Osteoblast (primary cell): ENCODE results near the gene FAM234A. TPM values are rescaled to one million over a fixed set of nuclear protein-coding genes. Genes with fewer than 3 reads are reported as not detected.

Experiments used
- DNase-seq: peaks from one replicate; pipeline ENCODE4 v3.0.0; 2011; ENCODE audit warnings: low spot score, mixed read lengths; ENCODE audit not compliant: insufficient read length; ENCODE audit errors: missing footprints
- H2AFZ ChIP-seq: 2 replicates; pipeline ENCODE4 v1.6.0; 2011; ENCODE audit warnings: mild to moderate bottlenecking, low read length
- H3K27ac ChIP-seq: 2 replicates; pipeline ENCODE4 v1.5.1; 2011; ENCODE audit warnings: mild to moderate bottlenecking, low read depth, low read length, moderate library complexity
- H3K27me3 ChIP-seq: 2 replicates; pipeline ENCODE4 v1.6.0; 2012; ENCODE audit warnings: mild to moderate bottlenecking, control low read depth, inconsistent platforms, low read length, moderate library complexity; ENCODE audit not compliant: insufficient read depth
- H3K36me3 ChIP-seq: 2 replicates; pipeline ENCODE4 v1.5.1; 2011; ENCODE audit warnings: mild to moderate bottlenecking, low read length, control low read depth, moderate library complexity; ENCODE audit not compliant: insufficient read depth
- H3K4me1 ChIP-seq: 2 replicates; pipeline ENCODE4 v1.5.1; 2011; ENCODE audit warnings: mild to moderate bottlenecking, low read length, control low read depth, moderate library complexity; ENCODE audit not compliant: insufficient read depth
- H3K4me2 ChIP-seq: 2 replicates; pipeline ENCODE4 v1.6.0; 2011; ENCODE audit warnings: mild to moderate bottlenecking, low read length; ENCODE audit not compliant: insufficient read depth
- H3K4me3 ChIP-seq: fragments of 200-600 bp; sonication (generic); 3 replicates; pipeline ENCODE4 v1.5.1; 2012; ENCODE audit warnings: mild to moderate bottlenecking, low read length, inconsistent platforms; ENCODE audit not compliant: insufficient read depth
- H3K79me2 ChIP-seq: 2 replicates; pipeline ENCODE4 v1.6.0; 2012; ENCODE audit warnings: mild to moderate bottlenecking, low read length, control low read depth, inconsistent platforms; ENCODE audit not compliant: insufficient read depth
- H3K9me3 ChIP-seq: 2 replicates; pipeline ENCODE4 v1.5.1; 2011; ENCODE audit warnings: low read depth, low read length, control low read depth
- H4K20me1 ChIP-seq: 2 replicates; pipeline ENCODE4 v1.6.0; 2012; ENCODE audit warnings: mild to moderate bottlenecking, low read length, control low read depth; ENCODE audit not compliant: insufficient read depth
- CTCF ChIP-seq: IDR thresholded peaks from 2 replicates; pipeline ENCODE4 v1.5.1; 2011; ENCODE audit warnings: mild to moderate bottlenecking, low read depth, low read length, moderate library complexity; ENCODE audit errors: extremely low read depth
- total RNA-seq: library from RNA; depleted of rRNA; stranded (reverse); fragments of >200 nt; gene quantifications from 2 replicates; pipeline ENCODE4 v1.2.3, GENCODE V29; 2012

FAM234A gene
- total RNA-seq, 1 donor, result 113 TPM

GRCh38 chr16:259226-259625, 24.6 kb downstream of the FAM234A start:
- peaks cover 14% of the 10 kb centered on the region for H3K36me3 ChIP-seq

GRCh38 chr16:259814-260253, 25.2 kb downstream of the FAM234A start:
- DNase-seq, result peak; percentile 58
- H4K20me1 ChIP-seq, result no peaks in the 10 kb centered on the region
- no peak overlapping the region for H3K4me2 ChIP-seq
- H2AFZ ChIP-seq, result no peak overlapping the region
- H3K79me2 ChIP-seq, result no peaks in the 10 kb centered on the region
- H3K4me1 ChIP-seq, result no peaks in the 10 kb centered on the region
- no peak overlapping the region for H3K4me3 ChIP-seq
- no peak overlapping the region for H3K27ac ChIP-seq
- H3K36me3 ChIP-seq, result peaks cover 12% of the 10 kb centered on the region
- H3K9me3 ChIP-seq, result no peaks in the 10 kb centered on the region
- no peaks in the 10 kb centered on the region for H3K27me3 ChIP-seq
- TF ChIP-seq CTCF, result no peak

More at GRCh38 chr16:259226-259625, 24.6 kb downstream of the FAM234A start:
- peak; percentile 34 for DNase-seq
- Histone ChIP-seq H3K4me3 (no peak overlapping the region), H2AFZ (no peak overlapping the region), H3K27ac (no peak overlapping the region), H3K4me1 (no peaks in the 10 kb centered on the region), H3K4me2 (no peak overlapping the region), H3K79me2 (no peaks in the 10 kb centered on the region), H3K27me3 (no peaks in the 10 kb centered on the region), H4K20me1 (no peaks in the 10 kb centered on the region), H3K9me3 (no peaks in the 10 kb centered on the region)
- TF ChIP-seq CTCF, result no peak

GRCh38 chr16:260326-260725, 25.7 kb downstream of the FAM234A start:
- no peak overlapping the region for H3K4me2 ChIP-seq
- no peak for TF ChIP-seq CTCF
- H3K9me3 ChIP-seq, result no peaks in the 10 kb centered on the region
- peak; percentile 68 for DNase-seq
- H2AFZ ChIP-seq, result no peak overlapping the region
- H3K4me1 ChIP-seq, result no peaks in the 10 kb centered on the region
- no peaks in the 10 kb centered on the region for H4K20me1 ChIP-seq
- H3K27ac ChIP-seq, result no peak overlapping the region
- H3K27me3 ChIP-seq, result no peaks in the 10 kb centered on the region
- no peaks in the 10 kb centered on the region for H3K79me2 ChIP-seq
- H3K36me3 ChIP-seq, result peaks cover 11% of the 10 kb centered on the region
- no peak overlapping the region for H3K4me3 ChIP-seq

GRCh38 chr16:261031-261691, 26.5 kb downstream of the FAM234A start:
- H3K4me1 ChIP-seq, result no peaks in the 10 kb centered on the region
- no peak overlapping the region for H3K4me2 ChIP-seq
- peaks cover 8% of the 10 kb centered on the region for H3K36me3 ChIP-seq
- H3K27ac ChIP-seq, result no peak overlapping the region
- H3K27me3 ChIP-seq, result no peaks in the 10 kb centered on the region
- DNase-seq, result peak; percentile 65
- no peak for TF ChIP-seq CTCF
- no peaks in the 10 kb centered on the region for H3K9me3 ChIP-seq
- H2AFZ ChIP-seq, result no peak overlapping the region
- no peaks in the 10 kb centered on the region for H4K20me1 ChIP-seq
- H3K79me2 ChIP-seq, result no peaks in the 10 kb centered on the region
- H3K4me3 ChIP-seq, result no peak overlapping the region
